MM.1S (cell line): Measurements from ENCODE around the gene MS4A4A.

Source experiments
- DNase-seq: peaks from one replicate; pipeline ENCODE4 v3.0.0-alpha.2; 2015
- H2AFZ ChIP-seq: fragments of 300-600 bp; sonication (generic); 2 replicates; pipeline ENCODE4 v1.6.0; 2016; ENCODE audit warnings: antibody characterized with exemption, low read length
- H3F3A ChIP-seq: fragments of 300-600 bp; sonication (generic); 2 replicates; pipeline ENCODE4 v1.6.1; 2016; ENCODE audit warnings: mild to moderate bottlenecking, antibody characterized with exemption, low read length, moderate library complexity, mixed read lengths; ENCODE audit not compliant: insufficient read depth
- H3K27ac ChIP-seq: fragments of 300-600 bp; sonication (generic); 2 replicates; pipeline ENCODE4 v1.5.1; 2016; ENCODE audit warnings: mild to moderate bottlenecking, low read length
- H3K27me3 ChIP-seq: fragments of 300-600 bp; sonication (generic); replicated peaks from 2 replicates; pipeline ENCODE4 v1.6.0; 2016; ENCODE audit warnings: low read length; ENCODE audit not compliant: insufficient read depth
- H3K36me3 ChIP-seq: fragments of 300-600 bp; sonication (generic); replicated peaks from 2 replicates; pipeline ENCODE4 v1.6.1; 2016; ENCODE audit warnings: mild to moderate bottlenecking, low read length, mixed read lengths; ENCODE audit not compliant: insufficient read depth
- H3K4me1 ChIP-seq: fragments of 300-600 bp; sonication (generic); 2 replicates; pipeline ENCODE4 v1.6.1; 2016; ENCODE audit warnings: low read length, mixed read lengths
- H3K4me2 ChIP-seq: fragments of 300-600 bp; sonication (generic); 2 replicates; pipeline ENCODE4 v1.6.0; 2016; ENCODE audit warnings: low read depth, low read length
- H3K4me3 ChIP-seq: fragments of 300-600 bp; sonication (generic); 2 replicates; pipeline ENCODE4 v1.5.1; 2016; ENCODE audit warnings: low read length, mixed read lengths
- H3K79me2 ChIP-seq: fragments of 300-600 bp; sonication (generic); 2 replicates; pipeline ENCODE4 v1.6.1; 2016; ENCODE audit warnings: mixed run types, low read length, mixed read lengths
- H3K9ac ChIP-seq: fragments of 300-600 bp; sonication (generic); 2 replicates; pipeline ENCODE4 v1.6.1; 2016; ENCODE audit warnings: low read length, mixed read lengths
- H3K9me2 ChIP-seq: fragments of 300-600 bp; sonication (generic); replicated peaks from 2 replicates; pipeline ENCODE4 v1.6.1; 2016; ENCODE audit warnings: mild to moderate bottlenecking, low read length, mixed read lengths; ENCODE audit not compliant: insufficient read depth
- H3K9me3 ChIP-seq: fragments of 300-600 bp; sonication (generic); replicated peaks from 2 replicates; pipeline ENCODE4 v1.6.1; 2016; ENCODE audit warnings: mild to moderate bottlenecking, low read length, mixed read lengths; ENCODE audit not compliant: insufficient read depth
- H4K20me1 ChIP-seq: fragments of 300-600 bp; sonication (generic); 2 replicates; pipeline ENCODE4 v1.6.1; 2016; ENCODE audit warnings: mild to moderate bottlenecking, low read length, moderate library complexity, mixed read lengths; ENCODE audit not compliant: insufficient read depth
- EZH2 ChIP-seq: fragments of 300-600 bp; sonication (generic); optimal IDR thresholded peaks from 2 replicates; pipeline ENCODE3; 2017; ENCODE audit warnings: low read depth, mild to moderate bottlenecking, antibody characterized with exemption, low read length, mixed read lengths
- EZH2phosphoT487 ChIP-seq: fragments of 300-600 bp; sonication (generic); IDR thresholded peaks from 2 replicates; pipeline ENCODE4 v1.6.1; 2018; ENCODE audit warnings: antibody characterized with exemption, low read length
- TF ChIP-seq, protein P1 (sequence below): fragments of 300-600 bp; sonication (generic); IDR thresholded peaks from 2 replicates; pipeline ENCODE4 v1.5.1; 2016; ENCODE audit warnings: antibody characterized with exemption, low read length, mixed read lengths

The MS4A4A gene

DNA sequence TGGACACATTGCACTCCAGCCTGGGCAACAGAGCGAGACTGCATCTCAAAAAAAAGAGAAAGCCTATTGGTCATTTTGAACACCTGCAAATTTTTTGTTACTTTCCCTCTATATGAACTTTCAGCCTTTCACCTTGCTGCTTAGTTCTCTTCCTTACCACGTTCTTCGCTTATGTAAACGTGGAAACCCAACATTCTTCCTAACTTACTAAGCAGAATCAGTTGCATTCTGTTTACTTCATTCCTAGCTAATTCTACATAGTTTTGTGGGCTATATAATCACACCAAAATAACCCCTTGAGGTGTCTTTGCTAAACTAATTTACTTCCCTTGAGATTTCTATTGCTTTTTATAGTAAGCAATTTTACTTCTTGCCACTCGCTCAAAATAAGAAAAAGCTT lies 23.2 kb downstream of the MS4A4A start:
- TF ChIP-seq EZH2 (no peak), EZH2phosphoT487 (no peak)
- TF ChIP-seq, protein P1, sequence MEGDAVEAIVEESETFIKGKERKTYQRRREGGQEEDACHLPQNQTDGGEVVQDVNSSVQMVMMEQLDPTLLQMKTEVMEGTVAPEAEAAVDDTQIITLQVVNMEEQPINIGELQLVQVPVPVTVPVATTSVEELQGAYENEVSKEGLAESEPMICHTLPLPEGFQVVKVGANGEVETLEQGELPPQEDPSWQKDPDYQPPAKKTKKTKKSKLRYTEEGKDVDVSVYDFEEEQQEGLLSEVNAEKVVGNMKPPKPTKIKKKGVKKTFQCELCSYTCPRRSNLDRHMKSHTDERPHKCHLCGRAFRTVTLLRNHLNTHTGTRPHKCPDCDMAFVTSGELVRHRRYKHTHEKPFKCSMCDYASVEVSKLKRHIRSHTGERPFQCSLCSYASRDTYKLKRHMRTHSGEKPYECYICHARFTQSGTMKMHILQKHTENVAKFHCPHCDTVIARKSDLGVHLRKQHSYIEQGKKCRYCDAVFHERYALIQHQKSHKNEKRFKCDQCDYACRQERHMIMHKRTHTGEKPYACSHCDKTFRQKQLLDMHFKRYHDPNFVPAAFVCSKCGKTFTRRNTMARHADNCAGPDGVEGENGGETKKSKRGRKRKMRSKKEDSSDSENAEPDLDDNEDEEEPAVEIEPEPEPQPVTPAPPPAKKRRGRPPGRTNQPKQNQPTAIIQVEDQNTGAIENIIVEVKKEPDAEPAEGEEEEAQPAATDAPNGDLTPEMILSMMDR, result no peak
- H3K9me3 ChIP-seq, result no peaks in the 10 kb centered on the region
- H4K20me1 ChIP-seq, result no peaks in the 10 kb centered on the region
- H3K4me2 ChIP-seq, result no peak overlapping the region
- no peaks in the 10 kb centered on the region for H3K9me2 ChIP-seq
- no peaks in the 10 kb centered on the region for H3K36me3 ChIP-seq
- H3K27me3 ChIP-seq, result no peaks in the 10 kb centered on the region
- H3K9ac ChIP-seq, result no peak overlapping the region
- H3K4me1 ChIP-seq, result no peaks in the 10 kb centered on the region
- no peak overlapping the region for H2AFZ ChIP-seq
- no peaks in the 10 kb centered on the region for H3F3A ChIP-seq
- H3K27ac ChIP-seq, result no peak overlapping the region
- H3K79me2 ChIP-seq, result no peaks in the 10 kb centered on the region
- DNase-seq, result no peak
- no peak overlapping the region for H3K4me3 ChIP-seq

DNA sequence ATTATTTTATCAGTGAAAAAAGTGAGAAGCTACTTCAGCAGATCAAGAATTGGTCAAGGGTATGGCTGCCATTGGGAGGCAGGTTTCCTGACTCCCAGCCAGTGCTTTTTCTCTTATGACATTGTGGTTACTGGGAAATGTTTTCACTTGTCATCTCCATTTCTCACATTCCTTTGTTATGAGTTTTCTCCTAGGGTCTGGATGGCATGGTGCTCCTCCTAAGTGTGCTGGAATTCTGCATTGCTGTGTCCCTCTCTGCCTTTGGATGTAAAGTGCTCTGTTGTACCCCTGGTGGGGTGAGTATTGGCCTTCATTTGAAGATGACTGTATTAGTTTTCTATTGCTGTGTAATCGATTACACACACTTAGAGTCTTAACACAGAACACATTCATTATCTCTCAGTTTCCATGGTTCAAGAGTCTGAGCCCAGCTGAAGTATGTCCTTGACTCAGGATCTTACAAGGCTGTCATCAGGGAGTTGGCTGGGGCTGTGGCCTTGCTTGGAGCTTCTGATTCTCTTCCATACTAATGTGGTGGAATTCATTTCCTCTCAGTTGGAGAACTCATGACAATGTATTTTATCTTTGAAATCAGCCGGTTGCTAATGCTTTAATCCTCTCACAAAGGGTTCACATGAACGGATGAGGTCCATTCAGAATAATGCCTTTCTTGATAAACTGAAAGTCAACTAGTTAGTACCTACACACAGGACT lies 25.6 kb downstream of the MS4A4A start:
- no peaks in the 10 kb centered on the region for H3K79me2 ChIP-seq
- no peaks in the 10 kb centered on the region for H4K20me1 ChIP-seq
- H3K4me1 ChIP-seq, result peaks cover 2% of the 10 kb centered on the region; the same call in 1 of the 2 replicates
- no peaks in the 10 kb centered on the region for H3K9me3 ChIP-seq
- no peak overlapping the region for H3K4me3 ChIP-seq
- H3F3A ChIP-seq, result no peaks in the 10 kb centered on the region
- H3K27ac ChIP-seq, result no peak overlapping the region
- no peaks in the 10 kb centered on the region for H3K9me2 ChIP-seq
- no peak overlapping the region for H2AFZ ChIP-seq
- no peaks in the 10 kb centered on the region for H3K27me3 ChIP-seq
- no peak overlapping the region for H3K4me2 ChIP-seq
- TF ChIP-seq, protein P1, result no peak
- no peak for TF ChIP-seq EZH2
- TF ChIP-seq EZH2phosphoT487, result no peak
- H3K36me3 ChIP-seq, result no peaks in the 10 kb centered on the region
- no peak overlapping the region for H3K9ac ChIP-seq
- no peak for DNase-seq

DNA sequence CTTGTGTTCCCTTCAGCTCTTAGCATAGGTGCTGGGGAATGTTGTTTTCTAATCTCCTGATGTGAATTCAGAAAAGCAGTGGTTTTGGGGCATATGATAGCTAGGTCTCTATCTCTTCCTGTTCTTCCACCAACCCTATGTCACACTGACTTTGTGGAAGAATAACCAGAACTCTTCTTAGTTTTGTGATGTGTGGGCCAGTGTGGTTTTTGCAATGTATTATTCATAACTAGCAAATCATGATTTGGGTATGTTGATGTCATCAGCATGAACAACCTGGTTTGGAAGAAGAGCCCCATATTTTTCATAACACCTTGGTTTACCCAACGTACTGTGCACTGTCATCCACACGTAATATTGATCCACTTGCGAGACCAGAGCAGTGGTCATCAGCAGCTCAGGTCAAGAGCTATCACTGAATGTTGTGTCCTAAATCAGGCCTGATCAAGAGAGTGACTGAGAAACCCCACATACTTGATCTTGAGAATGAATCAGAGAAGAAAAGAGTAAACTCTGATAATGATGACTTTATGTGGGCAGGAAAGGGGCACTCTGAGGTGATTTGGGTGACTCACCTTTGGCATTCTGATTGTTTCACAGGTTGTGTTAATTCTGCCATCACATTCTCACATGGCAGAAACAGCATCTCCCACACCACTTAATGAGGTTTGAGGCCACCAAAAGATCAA lies 27.2 kb downstream of the MS4A4A start:
- no peaks in the 10 kb centered on the region for H3K36me3 ChIP-seq
- H3K4me3 ChIP-seq, result no peak overlapping the region
- H3K27me3 ChIP-seq, result no peaks in the 10 kb centered on the region
- no peak overlapping the region for H3K27ac ChIP-seq
- H3K4me2 ChIP-seq, result no peak overlapping the region
- no peak overlapping the region for H2AFZ ChIP-seq
- H3K9me2 ChIP-seq, result no peaks in the 10 kb centered on the region
- no peak overlapping the region for H3K9ac ChIP-seq
- H4K20me1 ChIP-seq, result no peaks in the 10 kb centered on the region
- TF ChIP-seq, protein P1, result no peak
- TF ChIP-seq EZH2 (no peak), EZH2phosphoT487 (no peak)
- no peak for DNase-seq
- no peaks in the 10 kb centered on the region for H3K9me3 ChIP-seq
- H3F3A ChIP-seq, result no peaks in the 10 kb centered on the region
- H3K4me1 ChIP-seq, result peaks cover 4% of the 10 kb centered on the region; the same call in 1 of the 2 replicates
- H3K79me2 ChIP-seq, result no peaks in the 10 kb centered on the region
